H9 (cell line): ENCODE data around the gene SHB. TPM values are rescaled to one million over a fixed set of nuclear protein-coding genes. Genes with fewer than 3 reads are reported as not detected.

Source experiments
- DNase-seq: peaks from one replicate; pipeline ENCODE4 v3.0.0-alpha.2; 2017
- H2AFZ ChIP-seq: one replicate; pipeline ENCODE4 v1.6.1; 2013; ENCODE audit warnings: mild to moderate bottlenecking, low read length, control low read depth, moderate library complexity
- H2AK5ac ChIP-seq: 2 replicates; pipeline ENCODE4 v1.6.1; 2013; ENCODE audit warnings: low read length, control low read depth, mixed read lengths; ENCODE audit not compliant: insufficient read length
- H2BK120ac ChIP-seq: one replicate; pipeline ENCODE4 v1.6.1; 2013; ENCODE audit warnings: low read depth, mild to moderate bottlenecking, low read length, control low read depth, inconsistent platforms; ENCODE audit not compliant: poor library complexity, severe bottlenecking
- H2BK12ac ChIP-seq: 2 replicates; pipeline ENCODE4 v1.6.1; 2013; ENCODE audit warnings: low read length, control low read depth, mixed read lengths, low read depth; ENCODE audit not compliant: insufficient read length
- H2BK15ac ChIP-seq: 2 replicates; pipeline ENCODE4 v1.6.1; 2013; ENCODE audit warnings: low read depth, low read length, control low read depth
- H2BK20ac ChIP-seq: one replicate; pipeline ENCODE4 v1.6.1; 2013; ENCODE audit warnings: low read depth, mild to moderate bottlenecking, low read length, control low read depth, inconsistent platforms; ENCODE audit not compliant: poor library complexity, severe bottlenecking
- H2BK5ac ChIP-seq: 2 replicates; pipeline ENCODE4 v1.6.1; 2013; ENCODE audit warnings: low read length, control low read depth, mixed read lengths; ENCODE audit not compliant: insufficient read length
- H3K14ac ChIP-seq: 2 replicates; pipeline ENCODE4 v1.6.1; 2013; ENCODE audit warnings: low read length, control low read depth; ENCODE audit not compliant: insufficient read depth
- H3K18ac ChIP-seq: 2 replicates; pipeline ENCODE4 v1.6.1; 2013; ENCODE audit warnings: low read depth, mild to moderate bottlenecking, mixed read lengths, low read length, control low read depth; ENCODE audit not compliant: insufficient read length
- H3K23ac ChIP-seq: 2 replicates; pipeline ENCODE4 v1.6.1; 2013; ENCODE audit warnings: low read length, control low read depth, mixed read lengths, low read depth; ENCODE audit not compliant: insufficient read length
- H3K23me2 ChIP-seq: 2 replicates; pipeline ENCODE4 v1.6.1; 2013; ENCODE audit warnings: low read depth, mild to moderate bottlenecking, mixed read lengths, low read length, control low read depth; ENCODE audit not compliant: insufficient read length, poor library complexity, severe bottlenecking
- H3K27ac ChIP-seq: 2 replicates; pipeline ENCODE4 v1.5.1; 2013; ENCODE audit warnings: low read length, control low read depth, mixed read lengths, low read depth; ENCODE audit not compliant: insufficient read length
- H3K27me3 ChIP-seq: 2 replicates; pipeline ENCODE4 v1.6.1; 2013; ENCODE audit warnings: low read length, control low read depth, inconsistent platforms; ENCODE audit not compliant: insufficient read depth
- H3K4ac ChIP-seq: 2 replicates; pipeline ENCODE4 v1.6.1; 2013; ENCODE audit warnings: low read depth, mild to moderate bottlenecking, control low read depth, inconsistent platforms, low read length, moderate library complexity
- H3K4me1 ChIP-seq: 2 replicates; pipeline ENCODE4 v1.6.1; 2013; ENCODE audit warnings: low read length, control low read depth, inconsistent platforms; ENCODE audit not compliant: insufficient read depth
- H3K4me2 ChIP-seq: 2 replicates; pipeline ENCODE4 v1.6.1; 2013; ENCODE audit warnings: low read length, control low read depth, mixed read lengths; ENCODE audit not compliant: insufficient read length, insufficient read depth
- H3K56ac ChIP-seq: 2 replicates; pipeline ENCODE4 v1.6.1; 2013; ENCODE audit warnings: low read depth, mild to moderate bottlenecking, mixed read lengths, low read length, control low read depth; ENCODE audit not compliant: insufficient read length
- H3K79me1 ChIP-seq: 2 replicates; pipeline ENCODE4 v1.6.1; 2013; ENCODE audit warnings: low read depth, mild to moderate bottlenecking, moderate library complexity, low read length, control low read depth, inconsistent platforms; ENCODE audit not compliant: insufficient read depth, poor library complexity, severe bottlenecking
- H3K79me2 ChIP-seq: 2 replicates; pipeline ENCODE4 v1.6.1; 2013; ENCODE audit warnings: low read length, control low read depth, inconsistent platforms; ENCODE audit not compliant: insufficient read depth
- H3K9ac ChIP-seq: 2 replicates; pipeline ENCODE4 v1.6.1; 2013; ENCODE audit warnings: low read length, control low read depth, mixed read lengths; ENCODE audit not compliant: insufficient read length; ENCODE audit errors: extremely low read depth
- H3K9me3 ChIP-seq: one replicate; pipeline ENCODE4 v1.6.1; 2013; ENCODE audit warnings: low read depth, low read length, inconsistent platforms; ENCODE audit not compliant: control insufficient read depth
- H3T11ph ChIP-seq: one replicate; pipeline ENCODE4 v1.6.1; 2013; ENCODE audit warnings: mild to moderate bottlenecking, low read length, control low read depth, inconsistent platforms
- H4K20me1 ChIP-seq: one replicate; pipeline ENCODE4 v1.6.1; 2013; ENCODE audit not compliant: control insufficient read depth, insufficient read length, insufficient read depth
- H4K5ac ChIP-seq: 2 replicates; pipeline ENCODE4 v1.6.1; 2013; ENCODE audit warnings: low read depth, mild to moderate bottlenecking, mixed read lengths, low read length, control low read depth; ENCODE audit not compliant: insufficient read length
- H4K8ac ChIP-seq: replicated peaks from 2 replicates; pipeline ENCODE4 v1.6.1; 2013; ENCODE audit warnings: low read length, control low read depth, mixed read lengths, low read depth; ENCODE audit not compliant: insufficient read length
- H4K91ac ChIP-seq: 2 replicates; pipeline ENCODE4 v1.6.1; 2013; ENCODE audit warnings: low read depth, mild to moderate bottlenecking, moderate library complexity, mixed read lengths, low read length, control low read depth; ENCODE audit not compliant: insufficient read length
- H3K27ac Mint-ChIP-seq, 3 experiments: 2 replicates in 2 of 3; 3 replicates in 1 of 3; pipeline ENCODE4 v1.8.0; 2020 to 2021; ENCODE audit warnings: mixed read lengths in 3 of 3, mild to moderate bottlenecking in 1 of 3, moderate library complexity in 1 of 3
- H3K27me3 Mint-ChIP-seq: 2 replicates; pipeline ENCODE4 v1.8.0; 2021; ENCODE audit warnings: low read depth, mild to moderate bottlenecking, moderate library complexity, mixed read lengths
- H3K36me3 Mint-ChIP-seq, 3 experiments: 2 replicates in 2 of 3; 3 replicates in 1 of 3; pipeline ENCODE4 v1.8.0; 2020 to 2021; ENCODE audit warnings: low read depth in 3 of 3, mixed read lengths in 3 of 3; ENCODE audit not compliant: insufficient read depth in 1 of 3
- H3K4me1 Mint-ChIP-seq, 2 experiments: 2 replicates each; pipeline ENCODE4 v1.8.0; 2020; ENCODE audit warnings: mixed read lengths in 2 of 2
- H3K4me3 Mint-ChIP-seq, 2 experiments: 2 replicates in 1 of 2; 3 replicates in 1 of 2; pipeline ENCODE4 v1.8.0; 2020 to 2021; ENCODE audit warnings: mild to moderate bottlenecking in 2 of 2, mixed read lengths in 2 of 2, moderate library complexity in 1 of 2
- H3K9me3 Mint-ChIP-seq, 2 experiments: 2 replicates in 1 of 2; 3 replicates in 1 of 2; pipeline ENCODE4 v1.8.0; 2020; ENCODE audit warnings: mild to moderate bottlenecking in 2 of 2, mixed read lengths in 2 of 2, moderate library complexity in 1 of 2
- CTCF ChIP-seq: fragments of 200-600 bp; sonication (generic); conservative IDR thresholded peaks from 3 replicates; pipeline ENCODE4 v1.8.0; 2021; ENCODE audit warnings: antibody characterized with exemption, mild to moderate bottlenecking
- WGBS: extraction: QIAGEN DNeasy Blood & Tissue Kit; methylation state at CpG from one replicate; pipeline ENCODE4 v1.1.7; 2013; ENCODE audit warnings: missing lambda C conversion rate, low lambda C conversion rate, mixed read lengths; ENCODE audit not compliant: insufficient read length; ENCODE audit errors: extremely low coverage; 5-methylcytosine and 5-hydroxymethylcytosine counted together
- total RNA-seq: library from RNA; stranded (reverse); gene quantifications from 2 replicates; pipeline ENCODE4 v1.2.1, GENCODE V29; 2021

The SHB gene
- total RNA-seq, 1 experiment from 2014 or later = 14.6 TPM

DNA sequence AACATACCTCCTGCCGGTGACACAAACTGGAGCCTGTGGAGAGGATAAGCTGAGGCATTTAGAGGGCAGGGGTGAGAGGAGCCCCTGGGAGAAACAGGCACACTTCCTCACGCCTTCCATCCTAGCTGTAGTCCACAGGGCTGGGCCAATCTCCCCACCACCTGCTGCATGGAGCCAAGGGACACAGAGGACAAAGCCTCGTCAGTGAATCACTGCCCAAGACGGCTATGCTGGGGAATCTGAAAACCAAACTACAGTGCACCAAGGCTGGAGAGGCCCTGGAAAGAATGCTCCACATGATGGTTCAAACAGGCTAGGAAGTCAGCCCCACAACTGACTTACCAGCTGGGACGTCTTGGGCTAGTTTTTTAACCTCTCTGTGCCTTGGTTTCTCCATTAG is 57.0 kb downstream of the SHB start:
- TF ChIP-seq CTCF = no peak
- H2BK5ac ChIP-seq = no peak overlapping the region
- peaks cover 31% of the 10 kb centered on the region for H3K4me1 ChIP-seq
- H2BK20ac ChIP-seq = no peak overlapping the region
- H3K4me1 Mint-ChIP-seq = peaks cover 77 to 82% of the 10 kb centered on the region in 2 experiments
- H2AK5ac ChIP-seq = no peak overlapping the region
- no peak overlapping the region for H3K56ac ChIP-seq
- no peak overlapping the region for H3K9ac ChIP-seq
- H2AFZ ChIP-seq = no peak overlapping the region
- DNase-seq = no peak
- peaks cover 2 to 20% (median 19%) of the 10 kb centered on the region in 3 experiments; a peak in 6 of 7 replicates for H3K36me3 Mint-ChIP-seq
- WGBS = no CpG with 5 or more reads among the region's 5 CpGs
- H3K79me1 ChIP-seq = no peaks in the 10 kb centered on the region
- H2BK12ac ChIP-seq = no peak overlapping the region
- H3K79me2 ChIP-seq = no peaks in the 10 kb centered on the region; the same call in 1 of the 2 replicates
- H3T11ph ChIP-seq = no peak overlapping the region
- H4K20me1 ChIP-seq = peaks cover 3% of the 10 kb centered on the region
- H3K9me3 ChIP-seq = no peaks in the 10 kb centered on the region
- H4K5ac ChIP-seq = no peak overlapping the region
- no peaks in the 10 kb centered on the region for H3K27me3 Mint-ChIP-seq
- no peak overlapping the region; a peak in 1 of 7 replicates for H3K27ac Mint-ChIP-seq
- H2BK120ac ChIP-seq = no peak overlapping the region
- H3K9me3 Mint-ChIP-seq = no peaks in the 10 kb centered on the region; a peak in 1 of 5 replicates
- H3K4me2 ChIP-seq = no peak overlapping the region
- no peak overlapping the region for H3K23ac ChIP-seq
- H4K8ac ChIP-seq = no peak overlapping the region
- H3K27me3 ChIP-seq = no peaks in the 10 kb centered on the region
- H3K18ac ChIP-seq = no peak overlapping the region
- no peak overlapping the region for H3K4ac ChIP-seq
- no peak overlapping the region for H3K14ac ChIP-seq
- no peak overlapping the region for H3K27ac ChIP-seq
- H4K91ac ChIP-seq = no peak overlapping the region
- no peak overlapping the region; the same call in 1 of the 2 replicates for H2BK15ac ChIP-seq
- H3K4me3 Mint-ChIP-seq = no peak overlapping the region
- no peaks in the 10 kb centered on the region for H3K23me2 ChIP-seq
